ENCODE results near the gene ALDH1A1. TPM values are rescaled to one million over a fixed set of nuclear protein-coding genes. Genes with fewer than 3 reads are reported as not detected.

The ALDH1A1 gene
- total RNA-seq, 4 donors from 2014 or later, result 66.4 to 97.5 (median 82.3) TPM

GRCh38 chr9:72933730-72934665 is 18.9 kb downstream of the ALDH1A1 start:
- intact Hi-C loops (cut with DNase I), result no loop called here
- H3K4me3 ChIP-seq, result no peak overlapping the region
- TF ChIP-seq EP300 (IDR thresholded peaks at IDR 0.05), result no peak
- TF ChIP-seq POLR2A (IDR thresholded peaks at IDR 0.05; ENCODE audit: low read depth), result no peak
- no peak for TF ChIP-seq CTCF (IDR thresholded peaks at IDR 0.05)
- TF ChIP-seq POLR2AphosphoS5 (IDR thresholded peaks at IDR 0.05), result no peak
- WGBS, result 89% methylated on average over 4 of the region's 4 CpGs
- H3K27me3 ChIP-seq, result no peaks in the 10 kb centered on the region
- H3K27ac ChIP-seq (replicated peaks in 1 of 4), result no peak overlapping the region
- H3K9me3 ChIP-seq, result no peaks in the 10 kb centered on the region
- no peak for DNase-seq (ENCODE audit: extremely low spot score)
- H3K4me1 ChIP-seq, result peaks cover 0 to 9% (median 6%) of the 10 kb centered on the region in 4 donors
- H3K36me3 ChIP-seq, result no peaks in the 10 kb centered on the region

GRCh38 chr9:72932619-72933018 is 20.2 kb downstream of the ALDH1A1 start:
- H3K36me3 ChIP-seq, result no peaks in the 10 kb centered on the region
- 50% methylated on average over 3 of the region's 3 CpGs for WGBS
- H3K4me3 ChIP-seq, result no peak overlapping the region
- peaks cover 0 to 9% (median 6%) of the 10 kb centered on the region in 4 donors for H3K4me1 ChIP-seq
- DNase-seq (ENCODE audit: extremely low spot score), result no peak
- H3K27ac ChIP-seq (replicated peaks in 1 of 4), result no peak overlapping the region
- no peaks in the 10 kb centered on the region for H3K27me3 ChIP-seq
- intact Hi-C loops (cut with DNase I), result no loop called here
- TF ChIP-seq POLR2A (IDR thresholded peaks at IDR 0.05; ENCODE audit: low read depth) (no peak), POLR2AphosphoS5 (IDR thresholded peaks at IDR 0.05) (no peak), EP300 (IDR thresholded peaks at IDR 0.05) (no peak), CTCF (IDR thresholded peaks at IDR 0.05) (no peak)
- no peaks in the 10 kb centered on the region for H3K9me3 ChIP-seq

GRCh38 chr9:72931897-72932296 is 21.0 kb downstream of the ALDH1A1 start:
- intact Hi-C loops (cut with DNase I), result no loop called here
- TF ChIP-seq CTCF (IDR thresholded peaks at IDR 0.05) (no peak), POLR2AphosphoS5 (IDR thresholded peaks at IDR 0.05) (no peak), POLR2A (IDR thresholded peaks at IDR 0.05; ENCODE audit: low read depth) (no peak), EP300 (IDR thresholded peaks at IDR 0.05) (no peak)
- Histone ChIP-seq H3K36me3 (no peaks in the 10 kb centered on the region), H3K9me3 (no peaks in the 10 kb centered on the region), H3K27ac (replicated peaks in 1 of 4) (no peak overlapping the region), H3K4me1 (peaks cover 0 to 9% (median 6%) of the 10 kb centered on the region in 4 donors), H3K27me3 (no peaks in the 10 kb centered on the region), H3K4me3 (no peak overlapping the region)
- no peak for DNase-seq (ENCODE audit: extremely low spot score)

- no peak for DNase-seq (ENCODE audit: extremely low spot score)
- intact Hi-C loops (cut with DNase I), result no loop called here
- no peaks in the 10 kb centered on the region for H3K9me3 ChIP-seq
- H3K36me3 ChIP-seq, result no peaks in the 10 kb centered on the region
- no peak overlapping the region for H3K4me3 ChIP-seq
- peaks cover 0 to 9% (median 6%) of the 10 kb centered on the region in 4 donors for H3K4me1 ChIP-seq
- no peak overlapping the region for H3K27ac ChIP-seq (replicated peaks in 1 of 4)
- no peaks in the 10 kb centered on the region for H3K27me3 ChIP-seq
- 67% methylated on average over 1 of the region's 1 CpG for WGBS
- TF ChIP-seq POLR2AphosphoS5 (IDR thresholded peaks at IDR 0.05) (no peak), EP300 (IDR thresholded peaks at IDR 0.05) (no peak), CTCF (IDR thresholded peaks at IDR 0.05) (no peak), POLR2A (IDR thresholded peaks at IDR 0.05; ENCODE audit: low read depth) (no peak)
Observed at GRCh38 chr9:72931437-72931836, 21.4 kb downstream of the ALDH1A1 start.
